ENCODE measurements around the gene AGER. TPM values are rescaled to one million over a fixed set of nuclear protein-coding genes. Genes with fewer than 3 reads are reported as not detected.

AGER gene
- total RNA-seq, 1 donor from 2014 or later, result 9.9 TPM

- DNase-seq (ENCODE audit: low read depth), result peak; percentile 29
Observed at GRCh38 chr6:32133786-32134185, 50.3 kb downstream of the AGER start.

GRCh38 chr6:32132110-32132509 lies 51.9 kb downstream of the AGER start:
- Histone ChIP-seq H3K9ac (ENCODE audit: low read length) (no peak overlapping the region), H3K4me3 (ENCODE audit: insufficient read depth, low read depth, low read length) (no peak overlapping the region), H3K36me3 (ENCODE audit: insufficient read depth, low read length) (no peaks in the 10 kb centered on the region), H3K79me2 (ENCODE audit: insufficient read depth, low read length) (peaks cover 23% of the 10 kb centered on the region), H3K4me1 (ENCODE audit: insufficient read depth, low read length) (peaks cover 19% of the 10 kb centered on the region), H3K27ac (ENCODE audit: low read depth, low read length) (no peak overlapping the region), H4K20me1 (ENCODE audit: insufficient read depth, low read length) (no peaks in the 10 kb centered on the region), H2AFZ (ENCODE audit: low read depth, low read length) (no peak overlapping the region), H3K9me3 (ENCODE audit: insufficient read depth, low read depth, low read length) (no peaks in the 10 kb centered on the region), H3K4me2 (ENCODE audit: low read length) (no peak overlapping the region), H3K27me3 (ENCODE audit: insufficient read depth, low read length) (no peaks in the 10 kb centered on the region)
- TF ChIP-seq CTCF (IDR thresholded peaks at IDR 0.05; ENCODE audit: insufficient read depth, low read depth, low read length), result no peak
- TF ChIP-seq EZH2 (IDR thresholded peaks at IDR 0.05; ENCODE audit: insufficient read depth, low read length), result no peak
- no peak for DNase-seq (ENCODE audit: low read depth)
- no peak overlapping the region for H3K4me3 Mint-ChIP-seq (ENCODE audit: unreplicated experiment)
- no peaks in the 10 kb centered on the region for H3K36me3 Mint-ChIP-seq (ENCODE audit: low read depth, unreplicated experiment)
- FAIRE-seq, result no peak
- peaks cover 16% of the 10 kb centered on the region for H3K4me1 Mint-ChIP-seq (ENCODE audit: low read depth, unreplicated experiment)
- no peaks in the 10 kb centered on the region for H3K9me3 Mint-ChIP-seq (ENCODE audit: unreplicated experiment)
- no peak overlapping the region for H3K27ac Mint-ChIP-seq (ENCODE audit: unreplicated experiment)
- H3K27me3 Mint-ChIP-seq (ENCODE audit: low read depth, unreplicated experiment), result peaks cover 3% of the 10 kb centered on the region

More at GRCh38 chr6:32133786-32134185, 50.3 kb downstream of the AGER start:
- Mint-ChIP-seq H3K4me3 (ENCODE audit: unreplicated experiment) (no peak overlapping the region), H3K27me3 (ENCODE audit: low read depth, unreplicated experiment) (peaks cover 3% of the 10 kb centered on the region), H3K36me3 (ENCODE audit: low read depth, unreplicated experiment) (peaks cover 2% of the 10 kb centered on the region), H3K4me1 (ENCODE audit: low read depth, unreplicated experiment) (peaks cover 8% of the 10 kb centered on the region), H3K27ac (ENCODE audit: unreplicated experiment) (no peak overlapping the region), H3K9me3 (ENCODE audit: unreplicated experiment) (no peaks in the 10 kb centered on the region)
- no peaks in the 10 kb centered on the region for H3K36me3 ChIP-seq (ENCODE audit: insufficient read depth, low read length)
- H3K27ac ChIP-seq (ENCODE audit: low read depth, low read length), result no peak overlapping the region
- TF ChIP-seq CTCF (IDR thresholded peaks at IDR 0.05; ENCODE audit: insufficient read depth, low read depth, low read length), result no peak
- TF ChIP-seq EZH2 (IDR thresholded peaks at IDR 0.05; ENCODE audit: insufficient read depth, low read length), result no peak
- H3K9me3 ChIP-seq (ENCODE audit: insufficient read depth, low read depth, low read length), result no peaks in the 10 kb centered on the region
- peaks cover 10% of the 10 kb centered on the region for H3K79me2 ChIP-seq (ENCODE audit: insufficient read depth, low read length)
- no peak for FAIRE-seq
- H3K4me2 ChIP-seq (ENCODE audit: low read length), result no peak overlapping the region
- H2AFZ ChIP-seq (ENCODE audit: low read depth, low read length), result no peak overlapping the region
- no peak overlapping the region for H3K4me3 ChIP-seq (ENCODE audit: insufficient read depth, low read depth, low read length)
- H3K4me1 ChIP-seq (ENCODE audit: insufficient read depth, low read length), result peaks cover 10% of the 10 kb centered on the region
- H3K27me3 ChIP-seq (ENCODE audit: insufficient read depth, low read length), result no peaks in the 10 kb centered on the region
- no peak overlapping the region for H3K9ac ChIP-seq (ENCODE audit: low read length)
- no peaks in the 10 kb centered on the region for H4K20me1 ChIP-seq (ENCODE audit: insufficient read depth, low read length)

- H4K20me1 ChIP-seq (ENCODE audit: insufficient read depth, low read length), result no peaks in the 10 kb centered on the region
- H3K4me1 ChIP-seq (ENCODE audit: insufficient read depth, low read length), result peaks cover 24% of the 10 kb centered on the region
- no peak overlapping the region for H2AFZ ChIP-seq (ENCODE audit: low read depth, low read length)
- H3K9ac ChIP-seq (ENCODE audit: low read length), result no peak overlapping the region
- H3K27me3 ChIP-seq (ENCODE audit: insufficient read depth, low read length), result no peaks in the 10 kb centered on the region
- H3K4me3 ChIP-seq (ENCODE audit: insufficient read depth, low read depth, low read length), result no peak overlapping the region
- no peak overlapping the region for H3K27ac ChIP-seq (ENCODE audit: low read depth, low read length)
- DNase-seq (ENCODE audit: low read depth) (no peak), FAIRE-seq (no peak)
- TF ChIP-seq CTCF (IDR thresholded peaks at IDR 0.05; ENCODE audit: insufficient read depth, low read depth, low read length) (no peak), EZH2 (IDR thresholded peaks at IDR 0.05; ENCODE audit: insufficient read depth, low read length) (no peak)
- H3K4me2 ChIP-seq (ENCODE audit: low read length), result no peak overlapping the region
- Mint-ChIP-seq H3K9me3 (ENCODE audit: unreplicated experiment) (no peaks in the 10 kb centered on the region), H3K4me3 (ENCODE audit: unreplicated experiment) (peak overlapping the region; percentile 9), H3K27ac (ENCODE audit: unreplicated experiment) (no peak overlapping the region), H3K36me3 (ENCODE audit: low read depth, unreplicated experiment) (no peaks in the 10 kb centered on the region), H3K27me3 (ENCODE audit: low read depth, unreplicated experiment) (peaks cover 3% of the 10 kb centered on the region), H3K4me1 (ENCODE audit: low read depth, unreplicated experiment) (peaks cover 21% of the 10 kb centered on the region)
- no peaks in the 10 kb centered on the region for H3K9me3 ChIP-seq (ENCODE audit: insufficient read depth, low read depth, low read length)
- no peaks in the 10 kb centered on the region for H3K36me3 ChIP-seq (ENCODE audit: insufficient read depth, low read length)
- H3K79me2 ChIP-seq (ENCODE audit: insufficient read depth, low read length), result peaks cover 30% of the 10 kb centered on the region
Observed at GRCh38 chr6:32131439-32131948, 52.6 kb downstream of the AGER start.

Data from astrocyte (in vitro differentiated cells and primary cell).